NCI-H187 treated with DMSO at 0.1 percent for 48 hours (cell line): ENCODE data around the gene LYST.
"Not testable (repeated sequence)": the region's sequence is repeated elsewhere in the genome, so short reads cannot be mapped to it uniquely, and the experiment has no call there.

Experiments
- DNase-seq: peaks from one replicate; lab custom pipeline; 2025; lab: John Stamatoyannopoulos, UW

LYST gene

DNA sequence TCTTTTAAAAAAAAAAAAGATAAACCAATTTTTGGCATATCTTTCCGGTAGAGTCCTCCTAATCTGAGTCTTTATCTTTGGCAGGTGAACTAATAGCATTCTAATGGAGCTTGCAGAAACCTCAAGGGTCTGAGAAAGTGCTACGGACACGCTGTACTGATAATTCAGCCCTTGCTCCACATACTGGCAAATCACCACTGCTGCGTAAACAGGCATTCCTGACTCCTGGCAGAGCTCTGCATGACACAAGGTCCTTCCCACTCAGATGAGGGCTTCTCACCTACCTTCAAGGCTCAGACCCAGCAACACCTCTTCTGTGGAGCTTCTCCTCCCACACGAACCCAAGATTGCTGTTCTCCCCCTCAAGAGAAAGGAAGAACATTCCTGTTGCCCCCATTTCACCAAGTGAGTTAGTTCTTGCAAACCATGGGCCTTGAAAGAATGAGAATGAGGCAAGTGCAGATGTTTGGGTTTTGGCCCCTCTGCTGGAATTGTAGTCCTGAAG lies 48.0 kb downstream of the LYST start:
- DNase-seq, result no peak

DNA sequence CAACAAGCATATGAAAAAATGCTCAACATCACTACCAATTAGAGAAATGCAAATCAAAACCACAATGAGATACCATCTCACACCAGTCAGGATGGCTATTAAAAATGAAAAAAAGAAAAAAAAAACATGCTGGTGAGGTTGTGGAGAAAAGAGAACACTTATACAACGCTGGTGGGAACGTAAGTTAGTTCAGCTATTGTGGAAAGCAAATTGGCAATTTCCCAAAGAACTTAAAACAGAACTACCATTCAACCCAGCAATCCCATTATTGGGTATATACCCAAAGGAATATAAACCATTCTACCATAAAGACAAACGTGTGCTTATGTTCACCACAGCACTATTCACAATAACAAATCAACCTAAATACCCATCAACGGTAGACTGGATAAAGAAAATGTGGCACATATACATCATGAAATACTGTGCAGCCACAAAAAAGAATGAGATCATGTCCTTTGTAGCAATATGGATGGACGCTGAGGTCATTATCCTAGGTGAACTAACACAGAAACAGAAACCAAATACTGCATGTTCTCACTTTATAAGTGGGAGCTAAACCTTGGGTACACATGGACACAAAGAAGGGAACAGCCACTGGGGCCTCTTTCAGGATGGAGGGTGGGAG lies 49.5 kb downstream of the LYST start:
- DNase-seq, result no peak

DNA sequence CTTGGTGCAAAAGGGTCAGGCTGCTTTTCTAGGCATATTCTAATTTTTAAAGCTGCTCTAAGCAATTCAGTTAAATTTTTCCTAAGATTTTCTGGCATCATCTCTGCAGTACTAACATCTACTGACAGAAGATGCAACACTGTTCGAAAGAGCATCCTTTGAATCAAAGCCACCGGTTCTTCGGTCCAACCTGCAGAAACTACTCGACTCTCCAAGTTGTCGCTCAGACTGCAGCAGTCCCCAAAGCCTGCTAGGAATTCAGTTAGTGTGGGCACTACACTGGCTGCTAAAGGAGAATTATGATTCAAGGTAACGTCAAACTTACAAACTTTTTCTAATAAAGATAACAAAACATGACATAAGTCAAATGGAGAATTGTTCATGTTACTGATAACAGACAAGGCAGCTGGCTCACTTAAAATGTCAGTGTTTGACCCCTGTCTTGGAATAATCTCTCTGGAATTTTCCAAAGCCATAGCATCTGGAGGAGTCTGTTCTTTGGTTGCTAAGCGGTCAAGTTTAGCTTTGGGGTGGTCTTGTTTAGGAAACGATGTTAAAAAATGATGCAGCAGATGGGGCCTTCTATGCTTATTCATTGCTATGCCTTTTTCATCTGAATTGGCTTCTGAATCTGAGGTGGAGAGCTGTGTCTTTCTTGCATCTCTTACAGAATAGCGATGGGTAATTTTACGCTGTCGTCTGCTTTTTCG lies 56.9 kb downstream of the LYST start:
- DNase-seq, result no peak

DNA sequence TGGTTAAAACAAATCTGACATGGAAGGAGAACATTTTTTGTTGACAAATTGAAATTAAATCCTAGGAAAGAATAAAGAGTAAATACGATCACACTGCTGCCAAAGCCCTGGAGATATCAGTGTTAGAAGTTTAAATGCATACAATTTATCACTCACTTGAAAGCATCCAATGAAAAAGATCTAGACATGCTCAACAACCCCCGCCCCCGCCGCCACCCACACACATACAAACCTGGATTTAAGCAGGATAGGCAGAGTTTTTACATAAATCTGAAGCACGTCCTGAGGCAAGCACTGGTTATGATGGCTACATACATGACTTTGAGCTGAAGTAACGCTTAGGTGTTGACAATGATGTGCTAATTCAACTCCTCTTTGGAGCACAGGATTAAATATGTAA lies 58.5 kb downstream of the LYST start:
- no peak for DNase-seq

DNA sequence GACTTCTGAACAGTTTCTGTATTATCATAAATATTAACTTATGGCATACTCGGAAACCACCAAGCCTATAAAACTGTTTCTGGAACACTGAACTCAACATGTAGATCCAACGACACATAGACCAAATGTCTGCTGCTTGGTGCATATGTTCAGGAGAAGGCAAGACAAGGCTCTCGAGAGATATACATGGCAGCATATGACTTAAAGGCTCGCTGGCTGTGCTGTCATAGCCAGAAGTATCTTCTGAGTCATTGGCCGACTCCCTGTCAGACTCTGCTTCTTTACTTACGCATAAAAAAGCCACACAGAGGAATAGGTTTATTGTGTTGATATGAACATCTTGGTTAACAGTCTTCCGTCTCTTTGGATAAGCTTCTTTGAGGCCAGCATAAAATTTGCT lies 60.6 kb downstream of the LYST start:
- no peak for DNase-seq

DNA sequence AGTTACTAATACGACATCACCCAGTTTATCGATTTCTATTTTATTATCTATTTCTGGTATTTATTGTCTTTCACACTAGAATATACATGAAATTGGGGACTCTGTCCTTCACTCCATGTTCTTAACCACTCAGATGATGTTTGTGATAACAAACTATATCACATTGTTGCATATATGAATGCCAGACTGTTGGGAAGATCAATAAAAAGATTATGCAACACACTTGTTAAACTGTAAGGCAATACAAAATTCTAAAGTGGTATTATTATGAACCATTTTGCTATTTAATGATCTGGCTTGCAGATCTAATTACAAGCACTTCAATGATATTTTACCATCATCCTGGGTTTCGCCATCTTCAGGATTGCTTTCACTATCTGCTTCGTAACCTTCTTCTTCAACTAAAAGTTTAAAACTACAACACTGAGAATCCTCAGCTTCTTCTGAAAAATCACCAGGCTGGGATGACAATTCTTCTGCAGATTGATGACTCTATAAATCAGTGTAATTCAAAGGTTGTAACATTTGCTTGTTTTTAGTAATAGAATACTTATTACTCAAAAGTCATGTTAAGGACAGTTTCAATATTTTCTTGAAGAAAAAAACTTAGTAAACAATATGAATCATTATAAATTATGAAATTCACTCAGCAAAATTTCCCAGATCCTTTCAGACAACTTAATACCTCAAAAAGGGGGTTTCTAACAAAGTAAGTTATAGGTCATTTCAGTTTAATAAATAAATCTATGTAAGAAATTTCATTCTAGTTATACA lies 63.9 kb downstream of the LYST start:
- DNase-seq, result no peak

DNA sequence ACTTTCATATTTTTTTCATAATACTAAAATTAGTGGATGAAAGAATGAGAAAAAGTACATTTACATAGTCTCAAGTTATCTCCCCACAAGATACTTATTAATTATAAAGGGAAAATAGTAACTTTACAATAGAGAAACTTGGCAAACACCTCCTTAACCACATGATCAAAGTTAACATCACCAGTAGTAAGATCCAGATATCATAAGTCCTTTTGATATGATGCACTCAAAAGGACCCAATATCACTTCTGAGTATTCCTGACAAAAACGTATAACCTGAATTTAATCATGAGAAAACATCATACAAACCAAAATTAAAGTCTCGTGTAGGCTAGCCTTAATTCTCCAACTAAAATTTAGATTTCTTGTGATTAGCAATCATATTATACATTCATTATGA lies 67.4 kb downstream of the LYST start:
- DNase-seq, result no peak

DNA sequence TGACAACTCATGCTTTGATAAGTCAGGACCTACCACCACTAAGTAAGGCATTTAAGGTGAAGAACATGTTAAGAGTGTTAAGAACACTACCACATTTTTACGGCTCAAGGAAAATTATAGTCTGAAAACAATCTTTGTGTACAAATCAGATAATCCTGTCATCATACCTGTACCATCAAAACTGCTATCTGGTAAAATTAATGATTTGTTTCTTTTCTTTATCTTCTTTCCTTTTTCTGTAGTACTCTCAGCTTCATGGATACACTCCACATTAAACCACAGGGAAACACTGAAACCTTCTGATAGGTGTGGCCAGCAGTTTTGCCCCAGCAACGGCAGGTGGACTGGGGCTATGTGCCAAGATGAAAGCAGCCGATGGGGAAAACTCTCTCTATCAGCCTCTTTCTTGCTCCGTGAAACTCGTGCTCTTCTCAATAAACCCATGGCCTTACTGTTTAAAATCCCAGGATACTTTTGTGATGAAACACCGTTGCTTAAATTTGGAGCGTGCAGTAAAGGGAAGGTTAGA lies 75.1 kb downstream of the LYST start:
- no peak for DNase-seq

DNA sequence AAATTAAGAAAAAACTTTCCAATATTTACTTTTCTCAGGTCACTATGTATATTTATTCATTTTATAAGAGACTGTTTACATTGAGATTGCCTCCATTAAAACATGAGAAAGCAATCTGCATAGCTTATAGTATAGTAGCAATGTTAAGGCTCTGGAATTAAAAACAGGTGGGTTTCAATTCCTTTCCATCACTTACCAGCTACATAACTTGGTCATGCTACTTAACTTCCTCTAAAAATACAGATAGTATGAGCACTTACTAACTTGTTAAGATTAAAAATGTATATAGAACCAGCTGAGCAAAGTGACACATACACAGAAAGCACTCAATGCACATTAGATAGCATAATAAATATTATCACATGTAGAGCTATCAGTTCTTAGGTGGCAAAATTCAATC lies 76.6 kb downstream of the LYST start:
- DNase-seq, result no peak

DNA sequence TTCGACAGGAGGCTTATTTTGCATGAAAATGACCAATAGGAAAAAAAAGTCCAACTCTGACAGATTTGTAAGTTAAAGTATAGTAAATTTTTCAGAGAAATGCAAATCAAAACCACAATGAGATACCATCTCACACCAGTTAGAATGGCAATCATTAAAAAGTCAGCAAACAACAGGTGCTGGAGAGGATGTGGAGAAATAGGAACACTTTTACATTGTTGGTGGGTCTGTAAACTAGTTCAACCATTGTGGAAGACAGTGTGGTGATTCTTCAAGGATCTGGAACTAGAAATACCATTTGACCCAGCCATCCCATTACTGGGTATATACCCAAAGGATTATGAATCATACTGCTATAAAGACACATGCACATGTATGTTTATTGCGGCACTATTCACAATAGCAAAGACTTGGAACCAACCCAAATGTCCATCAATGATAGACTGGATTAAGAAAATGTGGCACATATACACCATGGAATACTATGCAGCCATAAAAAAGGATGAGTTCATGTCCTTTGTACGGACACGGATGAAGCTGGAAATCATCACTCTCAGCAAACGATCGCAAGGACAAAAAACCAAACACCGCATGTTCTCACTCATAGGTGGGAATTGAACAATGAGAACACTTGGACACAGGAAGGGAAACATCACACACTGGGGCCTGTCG lies 80.3 kb downstream of the LYST start:
- not testable (repeated sequence) for DNase-seq

DNA sequence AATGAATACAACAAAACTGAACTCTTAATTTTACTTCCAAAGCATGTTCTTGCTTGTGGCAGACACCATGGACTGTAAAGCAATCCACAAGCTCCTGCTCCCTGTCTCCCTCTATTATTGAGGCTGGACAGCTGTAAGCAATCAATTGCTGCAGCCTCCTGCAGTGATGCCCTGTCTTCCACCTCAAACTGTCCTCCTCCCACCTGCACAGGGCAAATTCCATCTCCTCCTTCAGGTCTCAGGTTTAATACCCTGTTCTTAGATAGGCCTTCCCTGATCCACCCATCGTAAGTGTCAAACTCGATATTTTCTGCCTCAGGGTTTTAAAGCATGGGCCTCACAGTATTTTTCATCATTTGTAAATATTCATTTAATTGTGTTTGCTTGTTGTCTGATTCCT lies 81.8 kb downstream of the LYST start:
- DNase-seq, result no peak

DNA sequence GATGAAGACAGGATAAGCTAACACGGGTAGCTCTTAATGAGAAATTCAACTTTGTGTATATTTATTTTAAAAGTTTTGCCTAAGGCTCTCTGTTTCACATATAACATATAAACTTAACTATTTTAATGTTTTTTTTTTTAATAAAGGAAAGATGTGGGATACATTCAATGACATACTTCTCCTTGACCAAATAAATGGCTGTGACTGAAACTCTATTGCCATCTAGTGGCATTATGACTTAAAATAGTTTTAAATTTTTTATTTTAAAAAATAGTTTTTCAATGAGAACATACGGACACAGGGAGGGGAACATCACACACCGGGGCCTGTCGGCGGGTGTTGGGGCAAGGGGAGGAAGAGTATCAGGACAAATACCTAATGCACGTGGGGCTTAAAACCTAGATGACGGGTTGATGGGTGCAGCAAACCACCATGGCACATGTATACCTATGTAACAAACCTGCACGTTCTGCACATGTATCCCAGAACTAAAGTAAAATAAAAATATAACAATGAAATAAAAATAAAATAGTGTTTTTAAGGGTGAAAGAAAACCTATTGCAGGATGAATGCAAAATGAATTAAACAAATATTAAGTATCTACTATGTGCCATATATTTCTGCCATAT lies 83.4 kb downstream of the LYST start:
- DNase-seq, result no peak

DNA sequence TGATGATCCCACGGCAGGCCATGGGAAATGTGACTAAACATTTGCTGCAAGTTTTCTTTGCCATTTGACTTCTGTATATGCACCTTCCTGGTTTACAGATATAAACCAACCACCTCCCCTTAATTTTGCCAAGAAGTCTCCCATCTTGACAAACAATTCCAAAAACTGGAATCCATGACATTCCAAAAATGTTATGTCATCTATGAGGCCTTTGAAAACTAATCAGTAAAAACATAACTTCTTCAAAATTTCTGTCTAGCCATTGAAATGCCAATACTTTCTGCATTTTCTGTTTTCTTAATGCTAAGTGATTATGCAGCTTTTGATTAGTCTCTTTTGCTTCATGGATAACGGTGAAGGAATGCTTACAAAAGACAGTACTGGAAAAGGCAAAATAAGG lies 84.1 kb downstream of the LYST start:
- DNase-seq, result no peak

DNA sequence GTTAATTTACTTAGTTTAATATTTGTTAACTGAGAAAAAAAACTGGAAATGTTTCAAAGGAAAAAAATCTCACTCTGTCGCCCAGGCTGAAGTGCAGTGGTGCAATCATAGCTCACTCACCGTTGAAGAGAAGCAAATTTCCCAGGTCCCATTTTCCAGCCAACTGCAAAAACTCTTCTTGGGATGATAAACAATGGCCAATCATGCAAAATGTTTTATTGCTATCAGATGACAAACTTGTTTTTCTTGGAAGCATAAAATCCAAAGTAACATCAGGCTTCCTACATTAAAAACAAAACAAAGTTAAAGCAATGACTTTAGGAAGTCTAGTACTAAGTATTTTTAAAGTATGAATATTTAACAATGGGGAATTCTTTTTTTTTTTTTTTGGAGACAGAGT lies 84.9 kb downstream of the LYST start:
- DNase-seq, result no peak

DNA sequence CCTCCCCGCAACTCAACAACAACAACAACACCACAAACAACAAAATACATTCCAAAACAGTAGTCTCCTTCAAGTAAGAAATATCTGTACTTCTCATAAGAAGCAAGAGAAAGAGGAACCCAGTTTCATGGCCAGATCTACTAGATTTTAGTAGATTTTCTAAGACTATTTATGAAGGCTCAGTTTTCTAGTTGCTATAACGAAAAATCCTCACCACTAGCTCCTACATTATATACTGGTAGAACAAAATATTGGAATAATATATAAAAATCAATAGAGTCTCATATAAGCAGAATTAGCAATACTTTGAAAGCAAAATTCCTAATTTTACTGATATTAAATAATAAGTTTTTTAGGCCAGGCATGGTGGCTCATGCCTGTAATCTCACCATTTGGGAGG lies 86.9 kb downstream of the LYST start:
- DNase-seq, result no peak

DNA sequence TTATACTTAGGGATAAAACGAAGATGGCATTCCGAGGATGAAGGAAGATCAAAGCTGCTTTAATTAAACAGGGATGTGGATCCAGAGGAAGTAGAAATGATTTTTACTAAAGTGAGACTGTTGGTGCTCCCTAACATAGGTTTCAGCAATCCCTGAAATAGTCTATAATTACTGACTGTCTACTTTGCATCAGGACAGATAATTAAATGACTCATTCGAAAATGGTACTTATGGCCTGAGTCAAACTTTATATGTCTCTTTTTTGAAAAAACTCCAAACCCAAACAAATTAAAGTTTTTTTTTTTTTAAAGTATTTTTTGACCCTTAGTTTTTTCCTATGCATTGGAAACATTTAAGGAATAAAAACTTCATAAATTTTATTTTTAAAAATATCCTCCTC lies 90.3 kb downstream of the LYST start:
- DNase-seq, result no peak

DNA sequence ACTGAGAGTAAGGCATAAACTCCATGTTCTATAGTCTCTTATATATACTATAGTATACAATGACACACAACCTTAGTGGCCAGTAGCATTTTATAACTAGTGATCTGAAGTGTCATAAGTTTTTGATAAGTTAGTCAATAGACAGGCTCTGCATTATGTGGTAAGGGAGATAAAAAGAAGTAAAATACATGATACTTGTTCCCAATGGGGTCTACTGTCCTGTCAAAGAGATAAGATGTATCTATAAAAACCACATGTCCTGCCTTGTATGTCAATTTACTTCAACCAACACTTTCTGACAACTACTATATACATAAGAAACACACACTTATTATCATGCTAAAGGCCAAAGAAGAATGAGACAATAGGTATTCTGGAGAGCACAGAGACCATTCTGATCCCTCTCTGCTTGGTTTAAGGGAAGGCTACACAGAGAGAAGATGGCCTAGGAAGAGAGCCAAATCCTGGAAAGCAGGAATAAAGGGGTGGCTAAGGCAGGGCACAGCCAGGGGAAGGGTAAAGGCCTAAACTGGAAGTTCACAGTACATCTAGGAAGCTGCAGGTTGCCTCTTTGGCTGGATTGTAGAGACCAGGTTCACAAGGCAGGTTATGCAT lies 91.4 kb downstream of the LYST start:
- no peak for DNase-seq

DNA sequence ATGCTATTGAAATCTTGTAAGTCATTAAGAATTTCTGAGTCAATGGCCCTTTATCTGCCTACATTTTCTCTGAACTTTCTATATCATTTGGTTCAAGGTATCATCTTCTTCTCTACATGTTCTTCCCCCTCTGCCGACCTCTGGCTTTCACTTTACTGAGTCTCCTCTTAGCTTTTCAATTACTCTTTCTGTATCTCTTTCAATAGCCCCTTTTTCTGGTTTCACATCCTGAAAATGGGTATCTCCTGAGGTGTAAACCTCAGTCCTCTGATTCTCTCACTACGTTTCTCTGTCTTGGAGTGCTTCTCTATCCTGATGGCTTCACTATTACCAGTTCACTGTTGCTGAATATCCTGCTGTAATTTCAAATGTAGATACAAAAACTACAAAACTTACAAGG lies 98.9 kb downstream of the LYST start:
- no peak for DNase-seq

DNA sequence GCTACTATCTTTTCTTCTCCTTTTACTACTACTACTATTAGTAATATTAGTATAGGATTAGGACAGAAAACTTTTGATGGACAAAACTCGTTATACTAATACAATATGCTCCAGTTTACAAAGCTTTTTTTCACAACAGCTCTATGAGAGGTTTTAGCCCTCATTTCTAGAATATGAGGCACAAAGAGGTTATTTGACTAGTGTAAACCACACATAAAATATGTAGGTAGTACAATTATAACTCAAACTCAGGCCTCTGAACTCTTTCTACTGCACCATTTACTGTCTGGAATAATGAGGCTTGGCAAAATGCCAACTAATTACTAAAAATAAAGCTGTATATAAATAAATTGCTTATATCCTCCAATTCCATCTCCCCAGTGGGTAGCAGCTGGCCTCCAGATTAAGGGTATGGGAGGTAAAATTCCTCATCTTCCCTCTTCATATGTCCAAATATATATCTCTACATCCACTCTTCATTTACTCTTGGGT lies 99.9 kb downstream of the LYST start:
- DNase-seq, result no peak

DNA sequence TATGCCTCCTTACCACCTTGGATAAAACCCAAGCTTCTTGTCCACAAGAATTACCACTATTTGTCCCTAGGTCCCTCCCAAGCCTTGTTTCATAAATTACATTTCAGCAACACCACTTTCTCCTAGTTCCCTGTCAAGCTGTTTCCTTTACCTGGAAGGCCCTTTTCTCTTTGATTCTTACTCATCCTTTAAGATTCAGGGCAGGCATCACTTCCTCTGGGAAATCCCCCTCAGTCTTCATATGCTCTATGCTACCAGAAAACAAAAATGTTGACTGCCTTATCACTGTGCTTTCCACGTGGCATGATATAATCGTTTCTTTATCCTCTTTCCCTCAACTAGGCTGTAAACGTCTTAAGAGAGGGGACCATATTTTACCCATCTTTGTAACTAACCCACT lies 102.7 kb downstream of the LYST start:
- DNase-seq, result no peak

DNA sequence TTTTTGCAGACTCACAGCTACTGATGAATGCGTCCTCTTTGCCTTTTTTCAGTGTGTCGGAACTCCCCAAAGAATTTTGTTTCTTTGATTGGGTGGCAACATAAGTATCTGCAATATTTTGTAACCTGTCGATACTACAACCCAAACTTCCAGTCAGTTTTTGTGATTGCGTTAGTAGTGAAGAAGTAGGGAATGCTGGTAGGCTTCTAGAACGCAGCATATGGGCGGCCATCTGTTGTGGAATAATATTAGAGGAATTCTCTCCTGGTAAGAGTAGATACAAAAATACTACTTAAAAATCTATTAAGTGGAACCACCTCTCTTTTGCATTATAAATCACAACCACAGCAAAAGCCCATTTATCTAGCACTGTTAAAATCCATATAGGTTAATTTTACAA lies 107.4 kb downstream of the LYST start:
- no peak for DNase-seq
